SK-N-SH treated with all-trans-retinoic acid at 6 μM for 48 hours (cell line): ENCODE results near the gene NRN1L.

Source experiments
- ATAC-seq: fragments of 200-7000 bp; cut with Tn5 transposase; 3 replicates; pipeline ENCODE4 v1.9.1; 2020; ENCODE audit warnings: mild to moderate bottlenecking, moderate library complexity
- ARNTL ChIP-seq: fragments of 450-650 bp; formaldehyde crosslinking; IDR thresholded peaks from 2 replicates; pipeline ENCODE4 v1.5.0; 2020; ENCODE audit warnings: low read depth, mild to moderate bottlenecking, moderate library complexity, borderline replicate concordance
- BACH2 ChIP-seq: fragments of 250-450 bp; sonication (Bioruptor Pico); IDR thresholded peaks from 2 replicates; pipeline ENCODE4 v1.9.0; 2021; ENCODE audit warnings: mild to moderate bottlenecking, borderline replicate concordance
- CREB5 ChIP-seq: fragments of 250-450 bp; sonication (Bioruptor Pico); IDR thresholded peaks from 2 replicates; pipeline ENCODE4 v1.5.1; 2020; ENCODE audit warnings: low read depth, mild to moderate bottlenecking, moderate library complexity
- CSDC2 ChIP-seq: fragments of 250-450 bp; sonication (Bioruptor Pico); IDR thresholded peaks from 2 replicates; pipeline ENCODE4 v1.5.0; 2020; ENCODE audit warnings: mild to moderate bottlenecking, moderate library complexity
- CSRNP3 ChIP-seq: fragments of 250-450 bp; sonication (Bioruptor Pico); IDR thresholded peaks from 2 replicates; pipeline ENCODE4 v1.5.1; 2021; ENCODE audit warnings: mild to moderate bottlenecking, moderate library complexity
- GLIS3 ChIP-seq: fragments of 250-450 bp; sonication (Bioruptor Pico); IDR thresholded peaks from 2 replicates; pipeline ENCODE4 v1.5.0; 2020; ENCODE audit warnings: mild to moderate bottlenecking, moderate library complexity
- ISL1 ChIP-seq: fragments of 250-450 bp; sonication (Bioruptor Pico); IDR thresholded peaks from 2 replicates; pipeline ENCODE4 v2.1.2; 2022; ENCODE audit warnings: mild to moderate bottlenecking, moderate library complexity
- OSR1 ChIP-seq: fragments of 250-450 bp; sonication (Bioruptor Pico); IDR thresholded peaks from 2 replicates; pipeline ENCODE4 v1.8.0; 2022; ENCODE audit warnings: moderate library complexity, mild to moderate bottlenecking, inconsistent platforms
- POU6F1 ChIP-seq: fragments of 250-450 bp; sonication (Bioruptor Pico); IDR thresholded peaks from 2 replicates; pipeline ENCODE4 v1.8.0; 2021; ENCODE audit warnings: low read depth, mild to moderate bottlenecking, moderate library complexity, borderline replicate concordance
- RARB ChIP-seq: fragments of 250-450 bp; sonication (Bioruptor Pico); IDR thresholded peaks from 2 replicates; pipeline ENCODE4 v1.8.0; 2021; ENCODE audit warnings: mild to moderate bottlenecking, moderate library complexity
- SNAI2 ChIP-seq: fragments of 250-450 bp; sonication (Bioruptor Pico); IDR thresholded peaks from 2 replicates; pipeline ENCODE4 v1.5.0; 2020; ENCODE audit warnings: mild to moderate bottlenecking, moderate library complexity
- TCF4 ChIP-seq: fragments of 250-450 bp; sonication (Bioruptor Pico); IDR thresholded peaks from 2 replicates; pipeline ENCODE4 v1.8.0; 2021; ENCODE audit warnings: mild to moderate bottlenecking, moderate library complexity, borderline replicate concordance
- TOX ChIP-seq: fragments of 250-450 bp; sonication (Bioruptor Pico); IDR thresholded peaks from 2 replicates; pipeline ENCODE4 v1.8.0; 2021; ENCODE audit warnings: mild to moderate bottlenecking, moderate library complexity, borderline replicate concordance
- ZC3H10 ChIP-seq: fragments of 250-450 bp; sonication (Bioruptor Pico); IDR thresholded peaks from 2 replicates; pipeline ENCODE4 v1.5.1; 2021; ENCODE audit warnings: mild to moderate bottlenecking, moderate library complexity
- ZFP3 ChIP-seq: fragments of 250-450 bp; sonication (Bioruptor Pico); IDR thresholded peaks from 2 replicates; pipeline ENCODE4 v1.5.0; 2020; ENCODE audit warnings: mild to moderate bottlenecking, moderate library complexity
- ZFP30 ChIP-seq: fragments of 450-650 bp; formaldehyde crosslinking; IDR thresholded peaks from 2 replicates; pipeline ENCODE4 v1.5.0; 2022; ENCODE audit warnings: mild to moderate bottlenecking, moderate library complexity
- ZNF565 ChIP-seq: fragments of 450-650 bp; formaldehyde crosslinking; conservative IDR thresholded peaks from 2 replicates; pipeline ENCODE4 v1.5.0; 2020; ENCODE audit warnings: low read depth, mild to moderate bottlenecking, moderate library complexity
- ZNF70 ChIP-seq: fragments of 450-650 bp; formaldehyde crosslinking; IDR thresholded peaks from 2 replicates; pipeline ENCODE4 v1.5.0; 2020; ENCODE audit warnings: mild to moderate bottlenecking, moderate library complexity
- ZNF8 ChIP-seq: fragments of 450-650 bp; formaldehyde crosslinking; IDR thresholded peaks from 2 replicates; pipeline ENCODE4 v1.5.0; 2020; ENCODE audit warnings: mild to moderate bottlenecking, moderate library complexity

The NRN1L gene

DNA sequence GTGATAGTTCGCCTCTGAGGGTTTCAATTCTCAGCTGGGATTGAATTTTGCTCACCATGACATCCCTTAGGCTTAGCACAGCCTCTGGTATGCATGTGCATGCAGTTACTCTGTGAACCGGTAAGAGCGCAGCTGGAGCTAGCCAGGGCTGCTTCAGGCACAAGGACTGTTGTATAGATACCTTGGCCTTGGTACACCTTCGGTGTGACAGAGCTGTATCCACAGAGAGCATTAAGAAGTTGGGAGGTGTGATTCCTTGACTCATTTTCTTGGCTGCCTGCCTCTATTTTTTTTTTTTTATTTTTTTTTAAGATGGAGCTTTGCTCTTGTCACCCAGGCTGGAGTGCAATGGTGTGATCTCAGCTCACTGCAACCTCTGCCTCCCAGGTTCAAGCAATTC is 40.2 kb upstream of the NRN1L start:
- TF ChIP-seq ZC3H10 (CRISPR knock-in tag) = no peak
- TF ChIP-seq TOX (CRISPR knock-in tag) = no peak
- TF ChIP-seq CREB5 (CRISPR knock-in tag) = no peak
- TF ChIP-seq CSDC2 = no peak
- TF ChIP-seq TCF4 (CRISPR knock-in tag) = no peak
- TF ChIP-seq ZNF8 (CRISPR knock-in tag) = no peak
- TF ChIP-seq ZNF565 (CRISPR knock-in tag) = no peak
- no peak for TF ChIP-seq BACH2 (CRISPR knock-in tag)
- no peak for TF ChIP-seq ZFP3 (CRISPR knock-in tag)
- no peak for TF ChIP-seq ARNTL (CRISPR knock-in tag)
- no peak for TF ChIP-seq POU6F1 (CRISPR knock-in tag)
- TF ChIP-seq SNAI2 = no peak
- no peak for TF ChIP-seq CSRNP3 (CRISPR knock-in tag)
- no peak for TF ChIP-seq ZFP30
- no peak for TF ChIP-seq ZNF70 (CRISPR knock-in tag)
- TF ChIP-seq OSR1 (CRISPR knock-in tag) = no peak
- peak; percentile 22 for ATAC-seq

DNA sequence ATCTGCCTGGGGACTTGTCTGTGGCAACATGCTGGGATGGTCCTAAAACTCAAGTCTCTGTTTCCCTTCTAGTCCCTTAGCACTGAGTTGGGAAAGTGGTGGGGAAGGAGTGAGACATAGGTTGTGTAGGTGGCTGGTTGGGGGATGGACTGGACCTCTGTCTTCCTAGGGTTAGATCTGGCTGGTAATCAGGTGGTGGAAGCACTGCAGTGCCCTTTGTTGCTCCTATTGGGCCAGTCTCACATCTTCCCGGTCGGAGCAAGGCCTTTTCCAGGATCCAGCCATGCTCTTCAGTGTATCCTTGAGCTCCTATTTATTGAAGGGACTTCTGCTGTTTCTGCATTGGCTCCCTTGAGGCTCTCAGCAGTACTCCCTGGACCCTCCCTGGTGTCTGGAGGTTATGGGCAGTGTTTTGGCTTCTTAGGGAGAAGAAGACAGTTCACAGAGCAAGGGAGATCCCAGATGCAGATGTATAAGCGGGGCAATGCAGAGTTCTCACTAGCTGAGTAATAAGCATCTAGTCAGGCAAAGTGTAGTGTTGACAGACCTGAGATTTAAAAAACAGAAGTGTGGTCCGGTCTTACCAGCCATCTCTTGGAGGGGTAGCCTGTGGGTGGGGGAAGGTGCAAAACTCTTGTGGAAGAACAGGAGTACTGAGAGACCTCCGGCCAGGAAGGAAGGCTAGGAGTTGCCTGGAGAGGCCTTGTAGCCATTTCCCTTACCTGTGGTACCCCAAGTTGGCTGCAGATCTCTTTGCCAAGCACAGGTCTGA is 39.2 kb upstream of the NRN1L start:
- ATAC-seq = no peak
- TF ChIP-seq GLIS3 (CRISPR knock-in tag) (no peak), TOX (CRISPR knock-in tag) (no peak), CREB5 (CRISPR knock-in tag) (no peak), RARB (CRISPR knock-in tag) (no peak), CSRNP3 (CRISPR knock-in tag) (no peak), ZNF8 (CRISPR knock-in tag) (no peak), SNAI2 (no peak), ZNF70 (CRISPR knock-in tag) (no peak)

DNA sequence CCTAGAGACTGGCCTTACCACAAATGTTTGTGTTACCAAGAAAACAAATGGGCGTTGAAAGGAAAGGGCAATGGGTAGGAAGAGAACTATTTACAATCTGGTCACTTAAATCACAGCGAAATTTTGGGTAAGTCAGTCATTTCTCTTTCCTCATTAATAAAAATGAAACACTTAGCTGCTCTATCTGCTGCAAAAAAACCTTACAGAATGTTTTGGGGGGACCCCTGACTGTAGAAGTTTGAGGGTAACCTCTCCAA is 38.7 kb upstream of the NRN1L start:
- TF ChIP-seq ISL1 (CRISPR knock-in tag) (no peak), CSRNP3 (CRISPR knock-in tag) (no peak), POU6F1 (CRISPR knock-in tag) (no peak)
- ATAC-seq = no peak
